HEK293T (cell line): ENCODE measurements around the gene ABCB9.
"Not testable (repeated sequence)": the region's sequence is repeated elsewhere in the genome, so short reads cannot be mapped to it uniquely, and the experiment has no call there.

Source experiments
- CTCF ChIA-PET: fragments of 350-600 bp; formaldehyde crosslinking; extraction: SDS; loops from one replicate; lab custom pipeline; 2021; ENCODE audit warnings: antibody characterized with exemption, inconsistent platforms; lab: Yijun Ruan, JAX
- POLR2A ChIA-PET: fragments of 350-600 bp; formaldehyde crosslinking; extraction: SDS; loops from one replicate; lab custom pipeline; 2020; ENCODE audit warnings: antibody characterized with exemption, inconsistent platforms; lab: Yijun Ruan, JAX
- DNase-seq: peaks from one replicate; pipeline ENCODE4 v3.0.0; 2012; ENCODE audit warnings: mixed read lengths; ENCODE audit errors: extremely low spot score
- ARNT ChIP-seq: fragments of 450-650 bp; IDR thresholded peaks from 2 replicates; pipeline ENCODE4 v1.6.1; 2017; ENCODE audit warnings: mild to moderate bottlenecking
- BHLHE40 ChIP-seq: fragments of 450-650 bp; IDR thresholded peaks from 2 replicates; pipeline ENCODE4 v1.6.1; 2016; ENCODE audit warnings: mild to moderate bottlenecking, moderate library complexity, borderline replicate concordance
- CTBP1 ChIP-seq: fragments of 450-650 bp; IDR thresholded peaks from 2 replicates; pipeline ENCODE4 v1.6.1; 2016; ENCODE audit warnings: borderline replicate concordance
- ELF4 ChIP-seq: fragments of 450-650 bp; IDR thresholded peaks from 2 replicates; pipeline ENCODE4 v1.6.1; 2017; ENCODE audit warnings: antibody characterized with exemption
- FOXA1 ChIP-seq: fragments of 450-650 bp; IDR thresholded peaks from 2 replicates; pipeline ENCODE4 v1.6.1; 2016; ENCODE audit warnings: mild to moderate bottlenecking
- FOXK2 ChIP-seq: fragments of 450-650 bp; IDR thresholded peaks from 2 replicates; pipeline ENCODE4 v1.6.1; 2016; ENCODE audit warnings: mild to moderate bottlenecking
- FOXM1 ChIP-seq: fragments of 450-650 bp; IDR thresholded peaks from 2 replicates; pipeline ENCODE4 v1.6.1; 2017; ENCODE audit warnings: mild to moderate bottlenecking, borderline replicate concordance
- HDGF ChIP-seq: fragments of 450-650 bp; IDR thresholded peaks from 2 replicates; pipeline ENCODE4 v1.6.1; 2017; ENCODE audit warnings: antibody characterized with exemption, borderline replicate concordance
- L3MBTL2 ChIP-seq: fragments of 450-650 bp; conservative IDR thresholded peaks from 2 replicates; pipeline ENCODE4 v1.6.1; 2016; ENCODE audit warnings: mild to moderate bottlenecking
- LEF1 ChIP-seq: fragments of 450-650 bp; IDR thresholded peaks from 2 replicates; pipeline ENCODE4 v1.6.1; 2017; ENCODE audit warnings: mild to moderate bottlenecking, borderline replicate concordance
- NFRKB ChIP-seq: fragments of 450-650 bp; IDR thresholded peaks from 2 replicates; pipeline ENCODE4 v1.6.1; 2016; ENCODE audit warnings: mild to moderate bottlenecking, moderate library complexity
- SP1 ChIP-seq: fragments of 450-650 bp; IDR thresholded peaks from 2 replicates; pipeline ENCODE4 v1.6.1; 2017
- SUZ12 ChIP-seq: fragments of 450-650 bp; IDR thresholded peaks from 2 replicates; pipeline ENCODE4 v1.6.1; 2016; ENCODE audit warnings: mild to moderate bottlenecking
- TARDBP ChIP-seq: fragments of 450-650 bp; IDR thresholded peaks from 2 replicates; pipeline ENCODE4 v1.6.1; 2016
- ZNF384 ChIP-seq: fragments of 450-650 bp; IDR thresholded peaks from 2 replicates; pipeline ENCODE4 v1.6.1; 2016
- TF ChIP-seq, protein P1 (sequence below): fragments of 450-650 bp; IDR thresholded peaks from 2 replicates; pipeline ENCODE4 v1.6.1; 2016

The ABCB9 gene

DNA sequence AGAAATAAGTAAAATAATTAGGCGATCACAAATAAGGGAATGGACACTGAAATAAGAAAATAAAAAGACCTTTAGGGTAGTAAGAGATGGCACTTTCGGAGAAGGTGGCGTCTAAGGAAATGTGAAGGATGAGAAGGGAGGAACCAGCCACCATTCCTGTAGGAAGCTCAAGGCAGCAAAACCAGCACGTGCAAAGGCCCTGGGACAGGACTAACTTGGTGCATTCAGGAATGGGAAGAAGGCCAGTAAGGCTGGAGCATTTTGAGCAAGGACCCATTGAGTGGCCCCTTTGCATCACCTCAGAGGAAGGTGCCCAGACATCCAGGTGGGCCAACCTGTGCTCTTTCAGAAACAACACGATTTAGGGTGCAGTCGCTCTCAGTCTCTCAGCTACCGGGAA is 69.6 kb downstream of the ABCB9 start:
- no peak for DNase-seq
- ChIA-PET POLR2A (interaction anchor here (1.1 kb wide), 1 partner anchor 336 kb away, joined by 3 read pairs; the partner anchor contains the start of genes MPHOSPH9 and MTRFR), CTCF (no interaction called here)
- no peak for TF ChIP-seq NFRKB
- TF ChIP-seq L3MBTL2 = no peak
- no peak for TF ChIP-seq SP1
- no peak for TF ChIP-seq HDGF

DNA sequence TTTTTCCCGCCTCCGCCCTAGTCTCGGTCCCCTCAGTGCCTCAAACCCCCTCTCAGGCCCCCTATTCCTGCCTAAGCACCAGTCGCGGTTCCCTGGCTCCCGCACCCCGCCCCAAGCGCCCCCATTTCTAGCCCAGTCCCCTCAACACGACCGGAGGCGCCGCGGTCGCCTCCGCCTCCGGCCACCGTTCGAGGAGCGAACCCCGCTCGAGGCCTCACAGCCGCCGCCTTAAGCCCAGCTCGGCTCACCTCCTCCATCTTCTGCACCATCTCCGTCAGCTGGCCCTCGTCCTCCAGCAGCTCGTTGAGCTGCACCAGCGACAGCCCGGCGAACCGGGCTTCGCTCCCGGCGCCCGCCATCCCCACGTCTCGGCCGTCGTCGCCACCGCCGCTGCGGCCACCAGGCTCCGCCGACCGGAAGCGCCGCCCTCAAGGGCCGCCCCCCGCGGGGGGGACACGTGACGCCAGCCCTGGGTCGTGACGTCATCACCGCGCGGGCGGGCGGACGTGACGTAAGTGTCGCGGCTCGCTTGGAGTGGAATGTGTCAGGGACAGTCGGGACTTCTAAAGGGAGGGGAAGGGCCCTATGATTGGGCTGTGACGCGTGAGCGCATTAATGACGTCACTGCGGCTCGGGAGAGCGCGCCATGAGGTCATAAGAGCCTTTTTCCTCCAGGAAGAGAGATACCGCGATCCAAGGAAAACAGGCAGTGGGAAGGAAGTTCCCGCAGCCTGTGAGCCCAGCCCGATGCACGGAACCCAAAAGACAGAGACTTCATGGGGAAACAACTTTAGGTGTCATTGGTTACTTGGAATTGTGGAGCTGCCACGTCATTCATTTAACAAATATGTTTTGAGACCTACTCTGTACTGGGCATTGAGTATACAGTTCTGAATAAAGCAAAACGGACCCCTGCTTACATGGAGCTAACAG is 70.3 kb downstream of the ABCB9 start, which contains the start of gene VPS37B:
VPS37B (minus strand) TSS at position 421 of the 933 bp plus-strand sequence; CDS start at position 359, 62 bp downstream.
- peak; percentile 92 for DNase-seq
- ChIA-PET POLR2A (interaction anchor here (1.1 kb wide), 1 partner anchor 337 kb away, joined by 3 read pairs; the partner anchor contains the start of genes MPHOSPH9 and MTRFR), CTCF (interaction anchor here (1.3 kb wide), 1 partner anchor 16 kb away, joined by 6 read pairs; no protein-coding TSS in a partner anchor)
- TF ChIP-seq LEF1 (no peak), HDGF (no peak), FOXM1 (peak; percentile 63; the same call in 1 of the 2 replicates), SP1 (no peak), L3MBTL2 (peak; percentile 62), TARDBP (peak; percentile 99), ARNT (0 out of 2 replicates have a peak, but pooled peaks have one; percentile 20)
- TF ChIP-seq, protein P1, sequence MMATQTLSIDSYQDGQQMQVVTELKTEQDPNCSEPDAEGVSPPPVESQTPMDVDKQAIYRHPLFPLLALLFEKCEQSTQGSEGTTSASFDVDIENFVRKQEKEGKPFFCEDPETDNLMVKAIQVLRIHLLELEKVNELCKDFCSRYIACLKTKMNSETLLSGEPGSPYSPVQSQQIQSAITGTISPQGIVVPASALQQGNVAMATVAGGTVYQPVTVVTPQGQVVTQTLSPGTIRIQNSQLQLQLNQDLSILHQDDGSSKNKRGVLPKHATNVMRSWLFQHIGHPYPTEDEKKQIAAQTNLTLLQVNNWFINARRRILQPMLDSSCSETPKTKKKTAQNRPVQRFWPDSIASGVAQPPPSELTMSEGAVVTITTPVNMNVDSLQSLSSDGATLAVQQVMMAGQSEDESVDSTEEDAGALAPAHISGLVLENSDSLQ = peak; percentile 31; the same call in 1 of the 2 replicates

DNA sequence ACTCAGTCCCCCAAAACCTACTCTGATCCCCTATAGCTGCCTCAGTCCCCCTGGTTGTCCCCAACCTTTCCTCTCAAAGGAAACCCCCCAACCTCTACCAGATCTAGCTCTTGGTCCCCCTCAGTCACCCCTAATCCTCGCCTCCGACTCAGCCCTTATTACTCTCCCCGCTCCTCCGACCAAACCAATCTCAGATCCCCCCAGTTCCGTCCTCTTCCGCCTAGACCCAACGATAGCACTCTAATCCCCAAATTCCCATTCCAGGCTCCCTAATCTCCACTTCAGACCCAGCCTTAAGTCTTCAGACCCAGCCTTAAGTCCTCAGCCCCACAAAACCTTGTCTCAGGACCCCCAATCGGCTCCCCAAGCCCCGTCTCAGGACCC is 71.0 kb downstream of the ABCB9 start:
- DNase-seq = no peak
- TF ChIP-seq SP1 (no peak), FOXM1 (no peak), FOXA1 (no peak), LEF1 (no peak), ARNT (no peak), FOXK2 (no peak), NFRKB (no peak), TARDBP (no peak)
- CTCF ChIA-PET = interaction anchor here (1.1 to 1.3 kb wide), 2 partner anchors 15 to 34 kb away, joined by 4 to 6 read pairs; no protein-coding TSS in a partner anchor
- POLR2A ChIA-PET = no interaction called here

DNA sequence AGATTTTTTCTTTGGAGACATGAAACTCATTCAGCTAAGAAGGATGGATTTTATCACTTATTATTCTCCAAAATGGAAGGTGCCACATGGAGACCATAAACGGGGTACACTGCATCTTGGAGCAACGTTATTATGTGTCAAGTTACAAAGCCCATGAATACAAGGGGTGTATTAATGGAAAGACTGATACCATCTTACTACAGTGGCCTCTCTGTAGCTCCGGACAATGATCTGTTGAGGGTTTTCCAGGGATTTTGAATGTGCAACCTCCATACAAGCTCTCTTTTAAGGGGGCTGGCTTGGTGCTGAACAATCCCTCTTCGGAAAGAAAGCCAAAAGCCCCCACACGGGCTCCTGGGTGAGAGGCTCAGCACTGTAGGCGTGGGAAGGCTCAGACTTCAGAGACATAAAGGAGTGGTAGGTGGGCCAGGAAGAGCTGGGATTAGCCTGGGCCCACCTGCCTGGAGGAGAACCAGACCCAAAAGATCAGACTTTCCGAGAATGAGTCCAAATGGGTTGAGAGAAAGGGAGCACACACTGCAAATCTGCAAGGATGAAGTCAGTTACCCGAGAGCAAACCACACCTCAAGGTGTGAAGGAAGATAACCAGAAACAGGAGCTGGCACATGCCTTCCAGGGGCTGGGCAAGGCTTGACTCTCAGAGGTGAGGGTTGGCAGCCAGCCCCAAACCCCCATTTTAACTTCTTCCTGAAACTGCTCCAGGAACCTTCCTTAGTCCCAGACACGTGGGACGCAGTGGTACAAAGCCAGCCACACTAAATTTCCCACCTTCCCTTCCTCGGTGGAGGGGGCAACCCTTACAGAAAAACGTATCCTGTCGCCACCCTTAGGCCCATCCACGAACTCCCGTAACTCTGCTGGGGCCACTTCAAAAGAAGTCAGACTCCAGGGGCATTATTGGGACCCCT is 71.8 kb downstream of the ABCB9 start:
- POLR2A ChIA-PET = interaction anchor here (0.8 kb wide), 1 partner anchor 14 kb away, joined by 3 read pairs; no protein-coding TSS in a partner anchor
- no peak for TF ChIP-seq BHLHE40
- peak; percentile 71 for TF ChIP-seq L3MBTL2
- DNase-seq = no peak
- CTCF ChIA-PET = interaction anchor here (1.1 to 1.3 kb wide), 2 partner anchors 14 to 33 kb away, joined by 4 to 6 read pairs; no protein-coding TSS in a partner anchor

DNA sequence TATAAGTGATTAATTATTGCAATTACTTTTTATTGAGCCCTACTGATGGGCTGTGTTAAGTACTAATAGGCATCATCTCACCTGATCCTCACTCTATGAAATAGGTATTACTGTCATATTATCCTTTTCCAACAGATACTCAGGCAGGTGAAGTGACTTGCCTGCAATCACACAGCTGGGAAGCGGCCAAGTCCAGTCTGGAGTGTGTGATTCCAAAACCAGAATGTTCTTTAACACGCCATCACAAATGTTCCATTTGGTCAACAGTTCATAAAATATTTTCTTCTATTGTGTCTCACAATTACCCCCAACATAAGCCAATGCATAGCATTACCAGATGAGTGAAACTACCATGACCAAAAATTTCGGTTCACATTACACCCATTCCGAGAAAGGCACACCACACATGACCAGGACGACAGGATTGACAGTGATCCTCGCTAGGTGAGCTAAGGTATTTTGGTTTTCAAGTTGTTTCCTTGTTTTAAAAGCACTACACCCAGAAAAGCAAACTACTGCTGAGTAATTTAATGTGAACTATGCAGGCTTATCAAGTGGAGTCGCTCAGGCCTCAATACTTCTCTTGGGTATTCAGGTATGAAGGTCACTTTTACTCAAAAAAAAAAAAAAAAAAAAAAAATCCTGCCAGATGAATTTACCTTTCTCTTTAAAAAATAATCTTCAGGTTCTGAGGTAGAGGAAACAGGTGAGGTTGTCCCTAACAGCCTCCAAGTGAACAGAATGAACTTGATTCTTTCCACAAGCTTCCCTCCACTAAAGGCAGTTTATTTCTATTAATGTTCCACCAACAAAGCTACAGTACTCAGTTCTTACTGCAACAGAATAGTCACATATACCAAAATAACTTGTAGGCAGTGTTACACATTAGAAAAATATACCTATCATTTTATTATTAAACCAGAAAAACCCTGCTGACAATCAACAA is 72.8 kb downstream of the ABCB9 start:
- ChIA-PET POLR2A (no interaction called here), CTCF (no interaction called here)
- TF ChIP-seq L3MBTL2 = no peak
- no peak for TF ChIP-seq SUZ12
- TF ChIP-seq CTBP1 = no peak
- no peak for TF ChIP-seq ARNT
- no peak for TF ChIP-seq TARDBP
- TF ChIP-seq NFRKB = no peak
- TF ChIP-seq BHLHE40 = no peak
- TF ChIP-seq ELF4 = no peak
- TF ChIP-seq, protein P1 = no peak
- no peak for TF ChIP-seq LEF1
- no peak for TF ChIP-seq FOXK2
- TF ChIP-seq SP1 = no peak
- no peak for TF ChIP-seq HDGF
- no peak for TF ChIP-seq FOXA1
- no peak for TF ChIP-seq ZNF384
- TF ChIP-seq FOXM1 = no peak
- no peak for DNase-seq

DNA sequence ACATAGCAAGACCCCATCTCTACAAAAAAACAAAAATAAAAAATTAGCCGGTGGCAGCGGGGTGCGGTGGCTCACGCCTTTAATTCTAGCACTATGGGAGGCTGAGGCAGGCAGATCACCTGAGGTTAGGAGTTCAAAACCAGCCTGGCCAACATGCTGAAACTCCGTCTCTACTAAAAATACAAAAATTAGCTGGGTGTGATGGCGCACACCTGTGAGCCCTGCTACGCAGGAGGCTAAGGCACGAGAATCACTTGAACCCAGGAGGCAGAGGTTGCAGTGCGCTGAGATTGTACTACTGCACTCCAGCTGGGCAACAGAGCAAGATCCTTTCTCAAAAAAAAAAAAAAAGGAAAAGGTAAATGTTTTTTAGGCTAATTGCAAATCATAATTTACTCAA is 73.5 kb downstream of the ABCB9 start:
- DNase-seq, CTCF ChIA-PET, POLR2A ChIA-PET: not testable (repeated sequence)
- TF ChIP-seq ZNF384 = peak; percentile 48; the same call in 1 of the 2 replicates
